WTC11 (cell line): ENCODE measurements around the gene PCGF1. TPM values are rescaled to one million over a fixed set of nuclear protein-coding genes. Genes with fewer than 3 reads are reported as not detected.

ENCODE experiments used
- ATAC-seq: fragments of 200-7000 bp; cut with Tn5 transposase; 2 replicates; pipeline ENCODE4 v1.10.0; 2021; ENCODE audit warnings: mild to moderate bottlenecking, moderate library complexity
- CTCF ChIA-PET: fragments of 300-600 bp; sonication (Branson Sonifier 250); formaldehyde crosslinking; loops from one replicate; lab custom pipeline; 2021; ENCODE audit warnings: antibody characterized with exemption; lab: Charles Lee
- POLR2A ChIA-PET: fragments of 350-600 bp; sonication (Branson Sonifier 250); formaldehyde crosslinking; loops from one replicate; lab custom pipeline; 2021; ENCODE audit warnings: antibody characterized with exemption; lab: Charles Lee
- DNase-seq: peaks from one replicate; pipeline ENCODE4 v3.0.0; 2021; ENCODE audit warnings: low spot score
- H3K27ac Mint-ChIP-seq: 2 replicates; pipeline ENCODE4 v1.8.0; 2021; ENCODE audit warnings: mixed read lengths
- H3K27me3 Mint-ChIP-seq: 2 replicates; pipeline ENCODE4 v1.8.0; 2021; ENCODE audit warnings: low read depth, mild to moderate bottlenecking, moderate library complexity, mixed read lengths
- H3K36me3 Mint-ChIP-seq: 2 replicates; pipeline ENCODE4 v1.8.0; 2021; ENCODE audit warnings: mixed read lengths
- H3K4me1 Mint-ChIP-seq: 2 replicates; pipeline ENCODE4 v1.8.0; 2022; ENCODE audit warnings: mixed read lengths
- H3K4me3 Mint-ChIP-seq: 2 replicates; pipeline ENCODE4 v1.8.0; 2021; ENCODE audit warnings: mild to moderate bottlenecking, moderate library complexity, mixed read lengths
- H3K9me3 Mint-ChIP-seq: 2 replicates; pipeline ENCODE4 v1.8.0; 2021; ENCODE audit warnings: mixed read lengths
- ARID4B ChIP-seq: sonication (generic); formaldehyde crosslinking; IDR thresholded peaks from 2 replicates; pipeline ENCODE4 v1.8.0; 2023; ENCODE audit warnings: missing genetic modification reagents, mild to moderate bottlenecking, borderline replicate concordance
- CREB1 ChIP-seq: sonication (generic); formaldehyde crosslinking; IDR thresholded peaks from 2 replicates; pipeline ENCODE4 v1.8.0; 2023; ENCODE audit warnings: mild to moderate bottlenecking, missing genetic modification reagents
- CREM ChIP-seq: sonication (generic); formaldehyde crosslinking; IDR thresholded peaks from 2 replicates; pipeline ENCODE4 v1.8.1; 2022; ENCODE audit warnings: mild to moderate bottlenecking, missing genetic modification reagents, moderate library complexity
- E2F5 ChIP-seq: sonication (generic); formaldehyde crosslinking; IDR thresholded peaks from 2 replicates; pipeline ENCODE4 v1.8.1; 2022; ENCODE audit warnings: mild to moderate bottlenecking, moderate library complexity, missing genetic modification reagents
- FOXP1 ChIP-seq: sonication (generic); formaldehyde crosslinking; IDR thresholded peaks from 2 replicates; pipeline ENCODE4 v1.8.0; 2022; ENCODE audit warnings: missing genetic modification reagents, mild to moderate bottlenecking, moderate library complexity, borderline replicate concordance
- GABPB1 ChIP-seq: sonication (generic); formaldehyde crosslinking; IDR thresholded peaks from 2 replicates; pipeline ENCODE4 v1.8.1; 2023; ENCODE audit warnings: mild to moderate bottlenecking, missing genetic modification reagents
- HMGA2 ChIP-seq: fragments of 250-450 bp; sonication (Bioruptor Pico); IDR thresholded peaks from 2 replicates; pipeline ENCODE4 v1.4.0; 2021; ENCODE audit warnings: mild to moderate bottlenecking, moderate library complexity
- IRF2 ChIP-seq: sonication (generic); formaldehyde crosslinking; IDR thresholded peaks from 2 replicates; pipeline ENCODE4 v1.8.0; 2022; ENCODE audit warnings: low read depth, missing genetic modification reagents, borderline replicate concordance
- JAZF1 ChIP-seq: fragments of 250-450 bp; sonication (Bioruptor Pico); IDR thresholded peaks from 2 replicates; pipeline ENCODE4 v1.9.0; 2021; ENCODE audit warnings: moderate library complexity, mild to moderate bottlenecking, inconsistent platforms
- JUN ChIP-seq: sonication (generic); formaldehyde crosslinking; IDR thresholded peaks from 2 replicates; pipeline ENCODE4 v1.8.0; 2023; ENCODE audit warnings: mild to moderate bottlenecking, missing genetic modification reagents
- NFE2L1 ChIP-seq: sonication (generic); formaldehyde crosslinking; IDR thresholded peaks from 2 replicates; pipeline ENCODE4 v1.8.1; 2023; ENCODE audit warnings: missing genetic modification reagents
- NR3C1 ChIP-seq: sonication (generic); formaldehyde crosslinking; conservative IDR thresholded peaks from 2 replicates; pipeline ENCODE4 v1.8.1; 2023; ENCODE audit warnings: low read depth, mild to moderate bottlenecking, missing genetic modification reagents
- SP1 ChIP-seq: sonication (generic); formaldehyde crosslinking; conservative IDR thresholded peaks from 2 replicates; pipeline ENCODE4 v1.8.1; 2022; ENCODE audit warnings: missing genetic modification reagents
- STAT6 ChIP-seq: sonication (generic); formaldehyde crosslinking; conservative IDR thresholded peaks from 2 replicates; pipeline ENCODE4 v1.8.1; 2023; ENCODE audit warnings: mild to moderate bottlenecking, low read depth, missing genetic modification reagents, moderate library complexity
- ZBTB21 ChIP-seq: sonication (generic); formaldehyde crosslinking; IDR thresholded peaks from 2 replicates; pipeline ENCODE4 v1.8.1; 2023; ENCODE audit warnings: mild to moderate bottlenecking, missing genetic modification reagents, borderline replicate concordance
- ZMAT4 ChIP-seq: fragments of 250-450 bp; sonication (Bioruptor Pico); IDR thresholded peaks from 2 replicates; pipeline ENCODE4 v1.9.0; 2021; ENCODE audit warnings: mild to moderate bottlenecking
- ZNF232 ChIP-seq: sonication (generic); formaldehyde crosslinking; IDR thresholded peaks from 2 replicates; pipeline ENCODE4 v1.8.0; 2022; ENCODE audit warnings: mild to moderate bottlenecking, missing genetic modification reagents
- ZNF263 ChIP-seq: sonication (generic); formaldehyde crosslinking; IDR thresholded peaks from 2 replicates; pipeline ENCODE4 v1.8.1; 2022; ENCODE audit warnings: low read depth, mild to moderate bottlenecking, moderate library complexity, missing genetic modification reagents
- total RNA-seq: library from RNA; stranded (reverse); gene quantifications from 3 replicates; pipeline ENCODE4 v1.2.3, GENCODE V29; 2021

PCGF1 gene
- total RNA-seq, 1 experiment from 2014 or later, result 15.7 TPM

- TF ChIP-seq GABPB1 (CRISPR knock-in tag), result no peak
- TF ChIP-seq ZNF263 (CRISPR knock-in tag), result 0 out of 2 replicates have a peak, but pooled peaks have one; percentile 26
- peak; percentile 100 for TF ChIP-seq ZBTB21
- 0 out of 2 replicates have a peak, but pooled peaks have one; percentile 33 for TF ChIP-seq CREB1 (CRISPR knock-in tag)
- TF ChIP-seq ZMAT4, result no peak
- peak; percentile 92; the same call in 1 of the 2 replicates for TF ChIP-seq CREM (CRISPR knock-in tag)
- TF ChIP-seq, all 79 proteins: peak for 8
Measured at GRCh38 chr2:74553892-74554819, 46.7 kb upstream of the PCGF1 start, which contains the start of the genes DOK1 and LOXL3 (continued).

GRCh38 chr2:74552914-74553811 lies 45.7 kb upstream of the PCGF1 start:
- Mint-ChIP-seq H3K4me3 (peak overlapping the region; percentile 84), H3K36me3 (peaks cover 2% of the 10 kb centered on the region; the same call in 1 of the 2 replicates), H3K27ac (peak overlapping the region; percentile 84), H3K9me3 (no peaks in the 10 kb centered on the region), H3K4me1 (peaks cover 28% of the 10 kb centered on the region), H3K27me3 (peaks cover 75% of the 10 kb centered on the region)
- ATAC-seq (peak; percentile 4), DNase-seq (peak; percentile 45)
- POLR2A ChIA-PET, result interaction anchor here (0.8 to 1.1 kb wide), 3 partner anchors 24 to 46 kb away, joined by 3 read pairs; partner anchors contain the start of genes AUP1, HTRA2 and PCGF1
- CTCF ChIA-PET, result interaction anchor here (0.5 to 1.8 kb wide), 3 partner anchors 19 to 31 kb away, joined by 4 to 9 read pairs (median 6); partner anchors contain the start of genes AUP1 and HTRA2
- TF ChIP-seq E2F5 (CRISPR knock-in tag), result no peak
- no peak for TF ChIP-seq IRF2
- TF ChIP-seq ZNF232, result no peak
- TF ChIP-seq JUN, result no peak
- no peak for TF ChIP-seq CREM (CRISPR knock-in tag)
- TF ChIP-seq JAZF1 (CRISPR knock-in tag), result no peak
- TF ChIP-seq STAT6 (CRISPR knock-in tag), result no peak
- peak; percentile 59; the same call in 1 of the 2 replicates for TF ChIP-seq FOXP1 (CRISPR knock-in tag)
- 0 out of 2 replicates have a peak, but pooled peaks have one; percentile 21 for TF ChIP-seq NFE2L1 (CRISPR knock-in tag)
- TF ChIP-seq ARID4B (CRISPR knock-in tag), result no peak
- TF ChIP-seq NR3C1 (CRISPR knock-in tag), result no peak
- TF ChIP-seq SP1 (CRISPR knock-in tag), result peak; percentile 19; the same call in 1 of the 2 replicates
- no peak for TF ChIP-seq HMGA2 (CRISPR knock-in tag)
